Karpas-422 (cell line): ENCODE measurements around the gene CHRNB2. TPM values are rescaled to one million over a fixed set of nuclear protein-coding genes. Genes with fewer than 3 reads are reported as not detected.
A peak's percentile ranks its signal among the peaks of the same experiment; 100 is the strongest.

Experiments
- DNase-seq: peaks from one replicate; pipeline ENCODE4 v3.0.0-alpha.2; 2015
- H2AFZ ChIP-seq: fragments of 200-600 bp; sonication (generic); 2 replicates; pipeline ENCODE4 v1.6.1; 2014; ENCODE audit warnings: antibody characterized with exemption, low read length, mixed read lengths
- H3K27ac ChIP-seq: fragments of 200-600 bp; sonication (generic); 2 replicates; pipeline ENCODE4 v1.5.1; 2014; ENCODE audit warnings: mild to moderate bottlenecking, low read length, moderate library complexity
- H3K27me3 ChIP-seq: fragments of 200-600 bp; sonication (generic); 2 replicates; pipeline ENCODE4 v1.6.1; 2014; ENCODE audit warnings: low read length, mixed read lengths
- H3K36me3 ChIP-seq: fragments of 200-600 bp; sonication (generic); 2 replicates; pipeline ENCODE4 v1.6.1; 2014; ENCODE audit warnings: low read length, mixed read lengths; ENCODE audit not compliant: insufficient read depth
- H3K4me1 ChIP-seq: fragments of 200-600 bp; sonication (generic); 2 replicates; pipeline ENCODE4 v1.6.1; 2014; ENCODE audit warnings: mild to moderate bottlenecking, low read length, mixed read lengths
- H3K4me2 ChIP-seq: fragments of 200-600 bp; sonication (generic); 2 replicates; pipeline ENCODE4 v1.6.1; 2014; ENCODE audit warnings: low read length, low read depth, mild to moderate bottlenecking; ENCODE audit not compliant: poor library complexity, severe bottlenecking
- H3K4me3 ChIP-seq: fragments of 200-600 bp; sonication (generic); 2 replicates; pipeline ENCODE4 v1.5.1; 2014; ENCODE audit warnings: mild to moderate bottlenecking, antibody characterized with exemption, low read length, mixed read lengths
- H3K79me2 ChIP-seq: fragments of 200-600 bp; sonication (generic); 2 replicates; pipeline ENCODE4 v1.6.1; 2014; ENCODE audit warnings: mild to moderate bottlenecking, low read length, mixed read lengths
- H3K9ac ChIP-seq: fragments of 200-600 bp; sonication (generic); 2 replicates; pipeline ENCODE4 v1.6.0; 2014; ENCODE audit warnings: low read length
- H3K9me2 ChIP-seq: fragments of 200-600 bp; sonication (generic), shearing (Covaris generic); replicated peaks from 2 replicates; pipeline ENCODE4 v1.6.0; 2014; ENCODE audit warnings: mild to moderate bottlenecking, low read length, moderate library complexity; ENCODE audit not compliant: insufficient read depth
- H3K9me3 ChIP-seq: fragments of 300-700, 200-600 bp; sonication (generic); 2 replicates; pipeline ENCODE4 v1.6.1; 2014; ENCODE audit warnings: low read length, mixed read lengths
- H4K20me1 ChIP-seq: fragments of 200-600 bp; sonication (generic); 2 replicates; pipeline ENCODE4 v1.6.1; 2014; ENCODE audit warnings: mild to moderate bottlenecking, antibody characterized with exemption, low read length, low read depth; ENCODE audit not compliant: insufficient read depth
- total RNA-seq: library from RNA; depleted of rRNA; stranded (reverse); fragments of >200 nt; shearing (Covaris generic); gene quantifications from 2 replicates; pipeline ENCODE4 v1.2.3, GENCODE V29; 2014; ENCODE audit warnings: low replicate concordance

CHRNB2 gene
- total RNA-seq, 1 experiment from 2014 or later = 0.48 TPM

DNA sequence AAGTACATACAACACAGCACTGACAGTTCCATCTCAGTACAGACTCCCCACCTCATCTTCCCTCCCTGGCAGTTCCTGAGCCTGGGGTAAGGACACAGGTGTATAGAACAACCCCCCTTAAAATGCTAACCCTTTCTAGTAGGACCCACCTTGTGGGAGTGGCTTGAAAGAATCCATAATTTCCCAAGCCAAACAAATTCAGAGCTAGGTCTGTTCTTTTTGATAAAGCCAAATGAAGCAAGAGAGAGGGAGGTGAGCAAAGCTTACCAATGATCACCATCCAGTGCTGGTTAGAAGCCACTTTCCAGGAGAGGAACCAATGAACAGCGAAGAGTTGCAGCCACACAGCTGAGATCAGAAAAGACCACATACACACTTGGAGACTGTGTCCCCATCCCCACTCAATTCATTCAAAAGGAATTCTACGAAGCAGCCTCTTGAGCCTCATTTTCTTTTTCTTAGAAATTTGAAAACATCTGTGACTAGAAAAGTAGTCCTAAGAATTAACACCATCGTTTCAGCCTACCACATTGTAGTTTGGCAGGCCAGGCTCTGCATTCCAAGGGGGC is 18.3 kb upstream of the CHRNB2 start:
- no peak overlapping the region for H3K4me2 ChIP-seq
- no peak overlapping the region for H3K27ac ChIP-seq
- H3K36me3 ChIP-seq = peaks cover 40% of the 10 kb centered on the region
- H3K9me3 ChIP-seq = no peaks in the 10 kb centered on the region
- H2AFZ ChIP-seq = no peak overlapping the region
- H4K20me1 ChIP-seq = peaks cover 16% of the 10 kb centered on the region; the same call in 1 of the 2 replicates
- DNase-seq = no peak
- no peak overlapping the region for H3K4me3 ChIP-seq
- no peaks in the 10 kb centered on the region for H3K27me3 ChIP-seq
- H3K9ac ChIP-seq = no peak overlapping the region
- 0 out of 2 replicates have a peak, but pooled peaks cover 3% of the 10 kb centered on the region for H3K4me1 ChIP-seq
- 0 out of 2 replicates have a peak, but pooled peaks cover 2% of the 10 kb centered on the region for H3K79me2 ChIP-seq
- no peaks in the 10 kb centered on the region for H3K9me2 ChIP-seq

- H3K79me2 ChIP-seq = 0 out of 2 replicates have a peak, but pooled peaks cover 6% of the 10 kb centered on the region
Measured at GRCh38 chr1:154550070-154550469, 17.5 kb upstream of the CHRNB2 start.

GRCh38 chr1:154550657-154551056 is 16.9 kb upstream of the CHRNB2 start:
- DNase-seq = no peak
- Histone ChIP-seq H3K4me3 (no peak overlapping the region), H3K27ac (no peak overlapping the region), H3K9me2 (no peaks in the 10 kb centered on the region), H3K4me2 (no peak overlapping the region), H3K9me3 (no peaks in the 10 kb centered on the region), H3K79me2 (peaks cover 11% of the 10 kb centered on the region; the same call in 1 of the 2 replicates), H4K20me1 (peaks cover 19% of the 10 kb centered on the region), H3K36me3 (peaks cover 52% of the 10 kb centered on the region), H3K27me3 (no peaks in the 10 kb centered on the region), H3K9ac (no peak overlapping the region), H2AFZ (no peak overlapping the region), H3K4me1 (0 out of 2 replicates have a peak, but pooled peaks cover 3% of the 10 kb centered on the region)

More at GRCh38 chr1:154550070-154550469, 17.5 kb upstream of the CHRNB2 start:
- no peaks in the 10 kb centered on the region for H3K9me3 ChIP-seq
- DNase-seq = no peak
- no peaks in the 10 kb centered on the region for H3K27me3 ChIP-seq
- no peak overlapping the region for H3K4me3 ChIP-seq
- H3K4me1 ChIP-seq = 0 out of 2 replicates have a peak, but pooled peaks cover 3% of the 10 kb centered on the region
- no peaks in the 10 kb centered on the region for H3K9me2 ChIP-seq
- no peak overlapping the region for H3K9ac ChIP-seq
- H4K20me1 ChIP-seq = peaks cover 16% of the 10 kb centered on the region; the same call in 1 of the 2 replicates
- H3K27ac ChIP-seq = no peak overlapping the region
- H3K36me3 ChIP-seq = peaks cover 47% of the 10 kb centered on the region
- H3K4me2 ChIP-seq = no peak overlapping the region
- H2AFZ ChIP-seq = no peak overlapping the region

DNA sequence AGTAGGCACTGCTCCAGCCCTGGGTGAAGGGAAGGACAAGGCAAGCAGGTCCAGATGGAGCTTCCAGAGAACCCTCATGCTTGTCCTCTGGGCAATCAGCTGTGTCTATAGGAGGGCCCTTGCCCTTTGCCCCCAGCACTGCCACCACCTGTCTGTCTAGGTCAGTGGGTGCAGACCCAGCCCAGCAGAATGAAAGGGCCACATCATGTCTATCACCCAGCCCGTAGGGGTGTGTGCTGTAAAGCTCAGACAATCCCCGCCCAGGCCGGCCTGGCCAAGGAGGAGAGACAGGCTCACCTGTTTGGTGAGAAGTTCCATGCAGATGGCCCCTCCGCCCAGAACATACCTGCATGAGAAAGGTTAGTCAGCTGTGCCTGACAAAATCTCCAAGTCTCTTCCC is 16.1 kb upstream of the CHRNB2 start:
- H3K9ac ChIP-seq = no peak overlapping the region
- H3K4me3 ChIP-seq = no peak overlapping the region
- H3K9me3 ChIP-seq = no peaks in the 10 kb centered on the region
- no peak for DNase-seq
- no peak overlapping the region for H3K4me2 ChIP-seq
- H3K79me2 ChIP-seq = peaks cover 20% of the 10 kb centered on the region
- peaks cover 53% of the 10 kb centered on the region for H3K36me3 ChIP-seq
- H3K27me3 ChIP-seq = no peaks in the 10 kb centered on the region
- peaks cover 27% of the 10 kb centered on the region for H4K20me1 ChIP-seq
- H3K27ac ChIP-seq = no peak overlapping the region
- H2AFZ ChIP-seq = no peak overlapping the region
- peaks cover 8% of the 10 kb centered on the region for H3K4me1 ChIP-seq
- H3K9me2 ChIP-seq = no peaks in the 10 kb centered on the region

GRCh38 chr1:154552036-154552435 is 15.5 kb upstream of the CHRNB2 start:
- Histone ChIP-seq H3K4me3 (no peak overlapping the region), H3K27me3 (no peaks in the 10 kb centered on the region), H3K4me2 (no peak overlapping the region), H3K9me2 (no peaks in the 10 kb centered on the region), H3K4me1 (peaks cover 13% of the 10 kb centered on the region), H2AFZ (no peak overlapping the region), H3K79me2 (peaks cover 25% of the 10 kb centered on the region), H3K27ac (no peak overlapping the region), H3K9ac (no peak overlapping the region), H3K9me3 (no peaks in the 10 kb centered on the region), H3K36me3 (peaks cover 53% of the 10 kb centered on the region), H4K20me1 (peaks cover 32% of the 10 kb centered on the region)
- no peak for DNase-seq

DNA sequence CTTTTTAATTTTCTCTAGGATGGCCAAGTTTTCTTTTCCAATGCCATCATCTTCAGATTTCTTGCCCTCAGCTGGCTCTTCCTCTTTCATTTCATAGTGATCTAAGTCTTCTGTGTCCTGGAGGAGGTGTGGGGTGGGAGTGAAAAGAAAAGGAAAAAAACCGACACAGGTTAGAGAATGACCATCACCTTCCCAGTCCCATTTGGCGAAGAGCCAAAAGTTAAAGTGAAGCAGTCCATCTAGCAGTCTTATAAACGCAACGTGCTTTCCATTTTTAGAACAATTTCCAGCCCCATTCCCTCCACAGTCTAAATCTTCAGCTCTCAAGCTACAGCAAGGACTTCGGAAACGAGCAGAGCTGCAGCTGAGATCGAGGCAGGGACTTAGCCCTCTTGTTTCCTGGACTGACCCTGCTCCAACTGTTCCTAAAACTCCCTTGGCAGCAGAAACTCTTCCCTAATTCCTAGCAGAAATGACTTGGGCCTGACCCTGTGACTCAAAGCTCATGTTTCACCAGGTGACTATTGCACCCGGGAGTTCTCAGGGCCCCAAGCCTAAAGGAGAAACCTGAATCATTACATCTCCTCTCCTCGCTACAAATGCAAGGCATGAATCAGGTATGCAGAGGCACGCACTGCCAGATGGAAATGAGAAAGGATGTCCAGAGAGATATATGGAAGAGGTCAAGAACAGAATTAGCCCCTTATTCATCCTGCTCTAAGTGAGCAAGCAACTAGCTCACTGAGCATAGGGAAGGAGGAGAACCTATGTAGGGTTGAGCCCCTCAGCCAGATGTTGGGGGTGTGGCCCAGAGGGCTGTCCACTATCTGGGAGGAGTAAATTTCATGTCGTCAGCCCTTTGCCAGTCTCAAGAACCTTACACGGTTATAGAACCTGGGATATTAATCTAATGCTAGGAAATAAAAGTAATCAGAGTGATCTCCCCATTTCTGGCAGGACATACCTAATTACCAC is 14.2 kb upstream of the CHRNB2 start:
- Histone ChIP-seq H3K27me3 (no peaks in the 10 kb centered on the region), H3K9me3 (no peaks in the 10 kb centered on the region), H3K36me3 (peaks cover 53% of the 10 kb centered on the region), H4K20me1 (peaks cover 39% of the 10 kb centered on the region), H3K9ac (no peak overlapping the region), H3K27ac (no peak overlapping the region), H3K4me3 (no peak overlapping the region), H2AFZ (no peak overlapping the region), H3K79me2 (peaks cover 37% of the 10 kb centered on the region), H3K9me2 (no peaks in the 10 kb centered on the region), H3K4me2 (no peak overlapping the region), H3K4me1 (peaks cover 19% of the 10 kb centered on the region)
- DNase-seq = no peak

DNA sequence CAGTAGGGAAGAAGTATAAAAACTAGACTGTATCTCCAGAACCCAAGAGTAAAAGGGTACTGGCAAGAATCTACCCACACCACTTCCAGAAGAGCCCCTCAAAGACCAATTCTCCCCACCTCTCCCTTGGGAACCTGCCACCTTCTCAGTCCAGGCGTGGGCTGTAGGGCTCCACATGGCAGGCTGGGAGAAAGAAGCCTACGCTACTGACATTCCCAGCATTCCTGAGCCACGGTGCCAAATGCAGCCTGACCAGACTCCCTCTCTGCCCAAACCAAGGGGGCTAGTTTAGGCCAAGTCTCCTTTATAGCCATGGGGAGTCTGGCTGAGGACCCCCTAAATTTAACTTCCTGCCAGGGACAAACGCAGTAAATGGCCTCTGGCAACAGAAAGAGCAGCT is 11.2 kb upstream of the CHRNB2 start:
- H3K9me3 ChIP-seq = no peaks in the 10 kb centered on the region
- H3K27me3 ChIP-seq = no peaks in the 10 kb centered on the region
- H3K36me3 ChIP-seq = peaks cover 35% of the 10 kb centered on the region
- H3K4me3 ChIP-seq = peak overlapping the region; percentile 97
- peak overlapping the region; percentile 78 for H3K4me2 ChIP-seq
- peak overlapping the region; percentile 94 for H3K9ac ChIP-seq
- peaks cover 37% of the 10 kb centered on the region for H3K79me2 ChIP-seq
- H3K4me1 ChIP-seq = peaks cover 25% of the 10 kb centered on the region
- H3K9me2 ChIP-seq = no peaks in the 10 kb centered on the region
- no peak overlapping the region for H3K27ac ChIP-seq
- peaks cover 28% of the 10 kb centered on the region; the same call in 1 of the 2 replicates for H4K20me1 ChIP-seq
- DNase-seq = no peak
- no peak overlapping the region for H2AFZ ChIP-seq
